Ascending aorta (tissue), 2 donors: ENCODE measurements around the gene C5orf15. TPM values are rescaled to one million over a fixed set of nuclear protein-coding genes. Genes with fewer than 3 reads are reported as not detected.
A peak's percentile ranks its signal among the peaks of the same experiment; 100 is the strongest.

Source experiments
- DNase-seq, 2 donors: peaks; one replicate each; pipeline ENCODE4 v3.0.0-alpha.2; 2019; ENCODE audit warnings: low spot score in 2 of 2
- H3K27ac ChIP-seq, 2 donors: fragments of 200-600 bp; sonication (generic); one replicate each; pipeline ENCODE4 v1.5.1; 2016 to 2017; ENCODE audit warnings: mild to moderate bottlenecking in 1 of 2
- H3K27me3 ChIP-seq: fragments of 200-600 bp; sonication (generic); one replicate; pipeline ENCODE4 v1.5.1; 2017
- H3K36me3 ChIP-seq, 2 donors: fragments of 200-600 bp; sonication (generic); one replicate each; pipeline ENCODE4 v1.5.1; 2016
- H3K4me1 ChIP-seq, 2 donors: fragments of 200-600 bp; sonication (generic); one replicate each; pipeline ENCODE4 v1.5.1; 2016 to 2017; ENCODE audit warnings: mild to moderate bottlenecking in 1 of 2
- H3K4me3 ChIP-seq, 2 donors: fragments of 200-600 bp; sonication (generic); one replicate each; pipeline ENCODE4 v1.5.1; 2016 to 2017; ENCODE audit warnings: mild to moderate bottlenecking in 1 of 2
- H3K9me3 ChIP-seq, 2 donors: fragments of 200-600 bp; sonication (generic); one replicate each; pipeline ENCODE4 v1.5.1; 2016
- intact Hi-C: fragments of 100-400 bp; cut with DNase I; formaldehyde crosslinking; loops from one replicate; pipeline ENCODE4 v1.15.1; 2023
- total RNA-seq: library from RNA; depleted of rRNA; stranded (reverse); fragments of >200 nt; gene quantifications from one replicate; pipeline ENCODE4 v1.1.0, GENCODE V29; 2016
- TF ChIP-seq, protein P1 (sequence below), 3 experiments: fragments of 200-600 bp in 2 of 3; fragments of 450-650 bp in 1 of 3; sonication (generic) in 2 of 3; IDR thresholded peaks; one replicate each; pipeline ENCODE4 v1.5.1; 2016 to 2019; ENCODE audit warnings: antibody characterized with exemption in 3 of 3, mild to moderate bottlenecking in 1 of 3, moderate library complexity in 1 of 3

The C5orf15 gene
- 177 TPM for total RNA-seq

DNA sequence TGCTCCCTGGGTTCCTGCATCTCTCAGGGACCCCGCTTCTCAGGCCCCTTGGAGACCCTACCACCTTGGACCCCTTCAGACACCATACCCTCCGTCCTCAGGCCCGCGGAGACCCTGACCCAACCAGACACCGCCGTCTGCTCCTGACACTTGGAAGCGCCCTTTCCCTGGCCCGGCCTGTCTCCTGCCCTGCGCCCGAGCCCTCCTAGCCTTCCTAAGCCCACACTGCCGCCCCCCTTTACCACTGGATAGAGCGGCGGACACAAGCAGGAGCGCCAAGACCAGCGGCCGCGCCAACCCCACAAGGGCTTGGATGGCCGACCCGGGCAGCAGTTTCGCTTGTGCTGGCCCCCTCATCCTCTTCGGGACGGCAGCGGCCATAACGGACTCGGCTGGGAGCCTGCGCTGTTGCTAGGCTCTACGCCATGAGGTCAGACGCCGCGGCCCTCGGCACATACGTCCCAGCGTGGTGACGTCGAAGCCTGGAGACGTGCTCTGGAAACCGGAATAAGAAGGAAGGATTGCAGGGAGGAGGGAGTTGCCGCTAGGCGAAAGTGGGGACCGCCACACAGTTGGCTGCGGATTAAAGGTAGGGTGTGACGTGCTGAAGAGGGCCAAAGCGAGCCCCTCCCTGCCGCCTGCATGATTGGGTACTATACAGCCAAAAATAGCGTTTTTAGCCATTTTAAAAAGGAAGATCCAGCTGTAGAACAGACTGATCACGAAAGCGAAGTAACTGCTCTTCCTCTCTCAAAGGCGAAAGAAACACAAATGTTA lies at the start of gene C5orf15:
Gene C5orf15, minus strand, starts transcription at position 422 of the 777 bp plus-strand sequence. Its CDS starts 41 bp downstream, at position 381.
- intact Hi-C loops, result loop anchor here (1.0 to 2.0 kb wide), 3 partner anchors 15 to 38 kb away; no protein-coding TSS in a partner anchor
- DNase-seq, result peak; percentile 91 to 98

DNA sequence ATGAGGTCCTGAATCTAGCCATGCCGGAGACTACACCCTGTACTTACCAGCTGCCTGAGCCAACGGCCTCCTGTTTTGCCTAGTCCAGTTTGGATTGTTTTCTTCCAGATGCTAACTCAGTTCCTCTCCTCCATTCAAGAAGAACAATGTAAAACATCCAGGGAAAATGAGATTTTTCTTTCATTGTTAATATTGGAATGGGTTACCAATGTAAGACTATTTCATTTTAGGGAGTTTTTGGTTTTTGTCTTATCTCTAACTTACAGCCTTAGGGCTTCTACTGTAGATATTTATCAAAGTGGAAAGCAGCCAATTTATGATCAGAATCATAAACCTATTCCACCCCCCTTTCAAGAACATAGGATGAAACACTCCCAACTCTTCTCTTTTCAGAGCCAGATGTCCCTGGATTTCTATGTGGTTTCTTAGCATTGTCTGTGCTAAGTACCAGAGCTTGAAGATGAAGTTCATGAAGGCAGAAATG lies 39.9 kb upstream of the C5orf15 start:
- Histone ChIP-seq H3K4me1 (peaks cover 10 to 15% of the 10 kb centered on the region in 2 donors), H3K27ac (no peak overlapping the region), H3K9me3 (no peaks in the 10 kb centered on the region), H3K27me3 (no peaks in the 10 kb centered on the region), H3K4me3 (no peak overlapping the region), H3K36me3 (no peaks in the 10 kb centered on the region)
- intact Hi-C loops, result no loop called here
- TF ChIP-seq, protein P1, sequence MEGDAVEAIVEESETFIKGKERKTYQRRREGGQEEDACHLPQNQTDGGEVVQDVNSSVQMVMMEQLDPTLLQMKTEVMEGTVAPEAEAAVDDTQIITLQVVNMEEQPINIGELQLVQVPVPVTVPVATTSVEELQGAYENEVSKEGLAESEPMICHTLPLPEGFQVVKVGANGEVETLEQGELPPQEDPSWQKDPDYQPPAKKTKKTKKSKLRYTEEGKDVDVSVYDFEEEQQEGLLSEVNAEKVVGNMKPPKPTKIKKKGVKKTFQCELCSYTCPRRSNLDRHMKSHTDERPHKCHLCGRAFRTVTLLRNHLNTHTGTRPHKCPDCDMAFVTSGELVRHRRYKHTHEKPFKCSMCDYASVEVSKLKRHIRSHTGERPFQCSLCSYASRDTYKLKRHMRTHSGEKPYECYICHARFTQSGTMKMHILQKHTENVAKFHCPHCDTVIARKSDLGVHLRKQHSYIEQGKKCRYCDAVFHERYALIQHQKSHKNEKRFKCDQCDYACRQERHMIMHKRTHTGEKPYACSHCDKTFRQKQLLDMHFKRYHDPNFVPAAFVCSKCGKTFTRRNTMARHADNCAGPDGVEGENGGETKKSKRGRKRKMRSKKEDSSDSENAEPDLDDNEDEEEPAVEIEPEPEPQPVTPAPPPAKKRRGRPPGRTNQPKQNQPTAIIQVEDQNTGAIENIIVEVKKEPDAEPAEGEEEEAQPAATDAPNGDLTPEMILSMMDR (IDR thresholded peaks at IDR 0.05), result no peak
- no peak for DNase-seq

More for the DNA sequence above, at the start of gene C5orf15:
- Histone ChIP-seq H3K9me3 (no peaks in the 10 kb centered on the region), H3K4me1 (peaks cover 0 to under 1% of the 10 kb centered on the region in 2 donors), H3K27me3 (no peaks in the 10 kb centered on the region), H3K27ac (peak within 1 kb of the TSS; percentile 93), H3K4me3 (peak within 1 kb of the TSS; percentile 69 to 77), H3K36me3 (peaks cover 2 to 7% of the 10 kb centered on the region in 2 donors)
- TF ChIP-seq, protein P1 (IDR thresholded peaks at IDR 0.05), result peak in 2 of 3 experiments; percentile 12 to 22

DNA sequence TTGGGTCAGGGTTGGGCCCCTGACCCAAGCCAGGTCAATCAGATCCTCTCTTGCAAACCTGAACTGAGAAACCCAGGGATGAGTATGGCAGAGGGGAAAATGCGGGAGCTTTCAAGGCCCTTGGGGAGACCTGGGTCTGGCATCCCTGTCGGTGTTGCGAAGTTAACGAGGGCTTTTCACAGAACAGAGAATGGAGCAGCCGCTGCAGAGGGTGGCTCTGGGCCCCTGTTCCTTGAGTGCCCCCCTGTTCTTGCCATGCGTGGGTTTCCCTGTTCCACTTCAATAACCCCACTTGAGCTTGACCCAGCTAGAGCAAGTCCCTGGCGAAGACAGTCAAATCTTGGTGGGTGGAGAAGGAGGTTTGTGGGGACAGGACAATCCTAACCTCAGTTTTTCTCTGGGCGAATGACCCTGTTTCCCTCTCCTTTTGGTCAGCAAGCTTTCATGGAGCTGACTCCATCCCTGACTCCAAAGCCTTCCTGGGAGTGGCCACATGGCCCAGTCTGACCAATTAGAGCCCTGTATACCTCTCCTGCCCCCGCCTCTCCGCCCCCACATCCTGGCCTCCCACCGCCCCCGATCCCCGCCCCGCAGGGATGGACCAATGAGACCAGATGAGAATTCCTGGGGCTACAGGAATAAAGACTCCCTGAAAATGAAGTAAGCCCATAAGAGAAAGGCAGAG lies 39.3 kb upstream of the C5orf15 start:
- intact Hi-C loops, result no loop called here
- no peaks in the 10 kb centered on the region for H3K36me3 ChIP-seq
- TF ChIP-seq, protein P1 (IDR thresholded peaks at IDR 0.05), result no peak
- no peak for DNase-seq
- H3K27ac ChIP-seq, result no peak overlapping the region
- H3K27me3 ChIP-seq, result no peaks in the 10 kb centered on the region
- H3K4me1 ChIP-seq, result peaks cover 16 to 21% of the 10 kb centered on the region in 2 donors
- H3K9me3 ChIP-seq, result no peaks in the 10 kb centered on the region
- no peak overlapping the region for H3K4me3 ChIP-seq

DNA sequence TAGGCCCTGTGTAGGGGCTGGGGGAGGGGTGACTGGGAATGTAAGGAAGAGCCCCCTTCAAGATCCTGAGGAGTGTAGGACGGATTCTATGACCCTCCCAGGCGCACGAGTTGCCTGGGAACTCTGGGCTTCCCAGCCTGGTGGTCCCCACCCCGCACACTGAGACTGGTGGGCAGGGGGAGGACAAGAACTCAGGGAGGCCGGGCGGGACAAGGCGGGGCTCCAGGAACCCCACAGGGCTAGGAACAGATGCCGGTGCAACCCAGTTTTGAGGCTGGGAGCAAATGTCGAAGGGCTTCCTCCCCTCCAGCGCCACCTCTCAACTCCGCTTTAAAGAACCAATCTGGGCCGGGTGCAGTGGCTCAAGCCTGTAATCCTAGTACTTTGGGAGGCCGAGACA lies 37.7 kb upstream of the C5orf15 start:
- Histone ChIP-seq H3K4me1 (peaks cover 28 to 32% of the 10 kb centered on the region in 2 donors), H3K27ac (peak overlapping the region; percentile 100), H3K36me3 (no peaks in the 10 kb centered on the region), H3K4me3 (peak overlapping the region; percentile 97), H3K27me3 (no peaks in the 10 kb centered on the region), H3K9me3 (no peaks in the 10 kb centered on the region)
- DNase-seq, result no peak
- intact Hi-C loops, result no loop called here
- TF ChIP-seq, protein P1 (IDR thresholded peaks at IDR 0.05), result no peak

DNA sequence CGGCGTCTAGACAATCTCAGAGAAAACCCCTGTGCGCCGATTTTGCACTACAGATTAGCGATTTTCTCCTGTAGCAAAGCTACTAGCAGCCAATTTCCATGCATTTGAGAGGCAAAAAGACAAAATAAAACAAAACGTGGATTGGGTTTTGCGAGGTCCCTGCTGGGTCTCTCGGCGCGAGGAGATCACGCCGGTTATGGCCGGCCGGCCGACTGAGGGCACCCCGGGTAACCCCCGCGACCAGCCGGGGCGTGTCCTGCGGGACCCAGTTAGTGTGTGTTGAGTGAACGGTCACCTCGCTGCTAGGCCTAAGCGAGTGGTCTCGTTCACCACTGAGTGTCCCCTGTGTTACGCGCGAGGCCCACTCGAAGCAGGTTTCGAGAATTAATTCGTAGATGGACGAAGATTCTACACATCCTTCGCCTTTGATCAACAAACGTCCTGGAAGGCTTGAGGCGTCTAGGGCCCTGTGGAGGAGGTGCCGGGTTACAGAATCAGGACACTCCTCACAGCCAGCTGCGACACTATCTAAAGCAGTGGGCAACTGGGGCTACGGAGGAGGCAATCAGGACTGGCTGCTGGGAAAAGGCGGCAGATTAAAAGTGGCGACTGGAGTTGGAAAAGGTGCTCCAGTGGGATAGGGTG lies 37.1 kb upstream of the C5orf15 start:
- H3K4me3 ChIP-seq, result peak overlapping the region; percentile 97
- TF ChIP-seq, protein P1 (IDR thresholded peaks at IDR 0.05), result peak in 1 of 3 experiments; percentile 4
- peak overlapping the region; percentile 100 for H3K27ac ChIP-seq
- H3K4me1 ChIP-seq, result peaks cover 28 to 35% of the 10 kb centered on the region in 2 donors
- DNase-seq, result peak in 1 of 2 donors; percentile 70
- intact Hi-C loops, result loop anchor here (1.0 to 2.0 kb wide), 2 partner anchors 37 to 1043 kb away; partner anchors contain the start of genes AFF4 and C5orf15
- no peaks in the 10 kb centered on the region for H3K27me3 ChIP-seq
- no peaks in the 10 kb centered on the region for H3K9me3 ChIP-seq
- no peaks in the 10 kb centered on the region for H3K36me3 ChIP-seq
